GM18499 (cell line): Measurements from ENCODE around the gene PCP4.

ENCODE experiments used
- ATAC-seq: cut with Tn5 transposase; IDR thresholded peaks from one replicate; pipeline ENCODE4 v1.9.1; 2021; ENCODE audit warnings: moderate number of reproducible peaks; ENCODE audit not compliant: insufficient read depth, unreplicated experiment

Gene PCP4

DNA sequence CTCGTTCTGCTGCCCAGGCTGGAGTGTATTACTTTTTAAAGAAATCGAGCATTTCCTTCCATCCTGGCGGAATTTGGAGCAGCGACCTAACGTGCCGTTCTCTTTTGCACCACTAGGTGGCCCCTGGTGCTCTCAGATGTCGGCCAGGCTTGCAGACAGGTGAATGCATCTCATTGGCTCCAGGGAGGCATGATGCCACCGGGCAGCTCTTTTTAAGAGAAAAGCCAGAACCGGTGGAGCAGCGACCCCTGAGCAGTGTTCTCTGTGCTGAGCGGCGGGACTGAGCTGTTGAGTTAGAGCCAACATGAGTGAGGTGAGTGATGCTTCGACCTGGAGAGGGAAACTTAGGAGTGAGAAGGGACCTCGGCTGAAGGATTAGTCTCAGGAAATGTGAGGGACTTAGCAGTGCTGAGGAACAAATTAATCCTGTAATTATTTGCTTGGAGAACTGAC is at the start of gene PCP4:
Gene PCP4, plus strand, starts transcription at position 241 of the 453 bp plus-strand sequence. Its CDS starts 64 bp downstream, at position 305.
- ATAC-seq = no peak

DNA sequence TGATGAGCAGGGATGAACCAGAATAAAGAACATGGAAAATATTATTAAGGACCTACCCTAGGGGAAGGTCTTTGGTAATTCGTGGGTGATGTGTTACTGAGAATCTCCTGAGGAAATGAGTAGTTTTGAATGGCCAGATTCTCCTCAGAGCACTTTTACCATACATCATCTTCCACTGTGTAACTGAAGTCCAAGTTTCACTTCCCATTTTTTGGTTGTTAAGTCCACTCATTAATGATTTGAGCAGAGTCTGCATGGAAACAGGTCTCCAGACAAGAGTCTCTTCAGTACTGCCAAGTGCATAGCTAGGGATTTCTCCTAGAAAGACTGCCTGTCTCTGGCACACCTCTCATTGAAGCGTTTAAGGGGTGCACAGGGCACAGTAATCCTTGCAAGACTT is 48.7 kb upstream of the PCP4 start:
- no peak for ATAC-seq

DNA sequence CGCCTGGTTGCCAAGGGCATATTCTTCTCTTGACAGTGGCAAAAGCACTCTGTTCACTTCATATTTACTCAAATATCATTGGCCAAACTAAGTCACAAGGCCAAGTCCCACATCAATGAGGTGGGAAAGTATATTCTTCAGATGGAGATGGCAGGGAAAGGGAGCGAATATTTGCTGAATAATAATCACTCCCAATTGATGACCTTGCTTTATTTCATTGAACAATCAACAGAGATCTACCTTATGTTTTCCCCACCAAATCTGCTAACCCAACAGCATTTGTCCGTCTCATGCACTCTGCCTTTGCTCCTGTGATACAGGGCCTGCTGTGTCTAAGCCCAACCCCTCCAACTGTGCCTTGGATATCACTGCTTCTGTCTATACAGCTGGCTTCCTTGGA is 45.2 kb upstream of the PCP4 start:
- ATAC-seq = no peak

DNA sequence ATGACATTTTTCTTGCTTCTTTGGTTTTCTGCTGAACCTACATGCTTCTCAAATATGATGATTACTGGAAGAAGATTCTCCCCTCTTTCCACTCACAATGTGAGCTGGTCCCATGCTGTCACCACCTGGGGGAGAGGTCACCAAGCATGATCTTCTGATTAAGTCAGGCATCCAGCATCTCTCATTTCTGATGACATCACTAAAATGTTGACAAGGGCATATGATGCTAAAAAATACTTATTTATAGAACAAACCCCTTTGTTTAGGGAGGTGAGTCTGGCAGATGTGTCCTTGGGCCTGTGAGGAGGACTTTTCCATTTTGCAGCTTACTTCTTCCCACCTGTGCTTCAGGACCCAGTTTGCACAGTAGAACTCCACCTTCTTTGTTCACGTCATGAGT is 42.0 kb upstream of the PCP4 start:
- no peak for ATAC-seq

DNA sequence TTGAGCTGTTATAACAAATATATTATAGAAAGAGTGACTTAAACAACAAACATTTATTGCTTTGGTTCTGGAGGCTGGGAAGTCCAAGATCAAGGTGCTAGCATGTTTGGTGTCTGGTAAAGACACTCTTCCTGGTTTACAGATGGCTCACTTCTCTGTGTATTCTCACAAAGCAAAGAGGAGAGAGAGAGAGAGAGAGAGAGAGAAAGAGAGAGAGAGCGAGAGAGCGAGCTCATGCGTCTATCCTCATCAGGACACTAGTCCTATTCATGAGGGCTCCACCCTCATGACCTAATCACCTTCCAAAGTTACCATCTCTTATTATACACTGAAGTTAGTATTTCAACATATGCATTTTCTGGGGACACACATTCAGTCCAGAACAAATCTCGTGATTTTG is 32.7 kb upstream of the PCP4 start:
- ATAC-seq = no peak

DNA sequence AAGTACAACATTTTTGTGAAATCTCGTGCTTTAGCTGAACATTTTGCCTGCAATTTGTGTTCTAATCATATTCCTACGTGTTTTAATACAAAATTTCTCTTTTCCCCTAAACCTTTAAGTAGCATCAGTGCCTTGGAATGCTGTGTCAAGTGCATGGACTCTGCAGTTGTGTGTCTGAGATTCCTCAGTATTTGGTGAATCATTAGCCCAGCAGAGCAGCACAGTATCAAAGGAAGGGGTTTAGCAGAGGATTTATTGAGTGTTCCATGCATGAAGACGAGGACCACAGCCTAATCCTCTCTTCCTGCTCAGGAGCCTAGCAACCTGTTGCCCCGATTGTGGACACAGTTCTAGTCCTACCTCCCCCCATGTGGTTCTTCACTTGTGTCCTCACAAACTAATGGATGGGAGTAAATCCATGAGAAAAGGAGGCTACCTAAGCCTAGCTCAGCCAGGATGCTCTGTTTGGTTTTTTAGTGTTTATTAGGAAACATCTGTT is 29.3 kb upstream of the PCP4 start:
- no peak for ATAC-seq

DNA sequence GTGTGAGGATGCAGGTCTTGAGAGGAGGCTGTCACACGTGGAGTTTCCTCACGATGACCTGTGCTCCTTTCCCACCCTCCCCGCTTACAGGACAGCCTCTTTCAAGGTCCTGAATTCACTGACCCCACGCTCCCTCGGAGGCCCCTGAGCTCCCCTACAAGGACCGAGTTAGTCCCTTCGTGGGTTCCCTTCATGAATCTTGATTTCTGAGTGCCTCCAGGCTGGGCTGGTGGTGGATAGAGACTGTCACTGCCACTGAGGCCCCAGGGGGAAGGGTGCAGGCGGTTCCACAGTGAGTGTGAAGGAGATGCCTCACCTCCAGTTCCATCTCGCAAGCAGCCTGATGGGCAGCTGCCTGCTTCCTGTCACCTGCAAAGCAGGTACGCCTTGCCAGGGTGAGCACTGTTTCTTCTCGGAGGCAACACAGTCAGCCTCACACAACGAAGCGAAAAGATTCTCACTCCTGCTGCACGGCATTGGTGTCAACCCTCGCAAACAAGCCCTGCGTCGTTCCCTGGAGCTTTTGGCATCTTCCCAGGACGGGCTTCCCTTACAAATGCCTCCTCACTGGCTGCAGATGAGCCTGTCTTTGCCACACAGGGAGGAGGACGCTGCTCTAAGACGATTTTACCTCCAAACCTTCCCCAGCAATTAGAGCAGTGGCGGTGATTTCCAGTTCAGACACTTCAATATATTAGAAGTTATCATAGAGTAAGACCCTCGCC is 26.7 kb upstream of the PCP4 start:
- no peak for ATAC-seq

DNA sequence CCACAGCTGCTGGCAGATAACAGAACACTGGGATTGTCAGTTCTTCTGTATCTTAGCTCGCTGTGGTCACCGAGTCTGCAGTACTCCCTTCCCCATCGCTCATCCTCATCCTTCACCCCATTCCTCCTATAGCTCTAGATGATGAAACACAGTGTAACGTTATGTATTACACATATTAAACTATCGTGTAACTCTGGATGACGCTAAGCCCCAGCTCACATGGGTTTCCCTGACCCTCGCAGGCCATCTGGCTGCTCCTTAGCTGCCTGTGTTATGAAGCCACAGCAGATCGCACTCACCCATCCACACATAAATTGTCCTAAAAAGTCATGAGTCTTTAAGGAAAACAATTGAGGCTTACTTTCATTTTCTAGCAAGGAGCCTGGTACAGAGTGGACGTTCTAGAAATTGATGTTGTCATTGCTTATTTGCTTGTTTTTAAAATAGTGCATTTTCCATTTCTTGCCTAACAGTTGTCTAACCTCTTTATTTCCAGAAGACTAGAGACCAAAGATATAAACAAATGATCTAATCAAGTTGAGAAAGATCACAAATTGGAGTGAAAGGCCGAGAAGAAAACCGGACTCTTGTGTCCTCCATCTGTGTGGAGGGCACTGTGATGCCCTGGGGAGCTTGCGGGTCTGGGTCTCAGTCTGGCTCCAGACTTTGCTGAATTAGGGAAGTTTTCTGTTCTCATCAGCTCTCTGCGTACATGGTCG is 24.3 kb upstream of the PCP4 start:
- ATAC-seq = no peak

DNA sequence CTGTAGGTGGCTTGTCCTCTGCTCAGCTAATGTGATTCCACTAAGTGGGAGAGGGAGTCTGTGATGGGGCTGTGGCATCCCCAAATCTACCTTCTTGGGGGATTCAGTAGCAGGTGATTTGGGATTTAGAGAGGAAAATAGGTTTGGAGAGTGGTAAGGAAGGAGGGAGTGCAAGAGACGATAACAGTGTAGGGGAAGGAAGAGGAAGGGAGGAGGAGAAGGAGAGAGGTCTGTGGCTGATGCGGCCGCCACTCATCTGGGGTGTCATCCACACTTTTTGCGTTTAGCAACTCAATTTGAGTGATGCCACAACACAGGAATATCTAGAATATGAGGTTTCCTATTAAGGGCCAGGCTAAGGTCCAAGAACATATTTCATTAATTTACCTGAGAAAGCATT is 23.8 kb upstream of the PCP4 start:
- ATAC-seq = no peak

DNA sequence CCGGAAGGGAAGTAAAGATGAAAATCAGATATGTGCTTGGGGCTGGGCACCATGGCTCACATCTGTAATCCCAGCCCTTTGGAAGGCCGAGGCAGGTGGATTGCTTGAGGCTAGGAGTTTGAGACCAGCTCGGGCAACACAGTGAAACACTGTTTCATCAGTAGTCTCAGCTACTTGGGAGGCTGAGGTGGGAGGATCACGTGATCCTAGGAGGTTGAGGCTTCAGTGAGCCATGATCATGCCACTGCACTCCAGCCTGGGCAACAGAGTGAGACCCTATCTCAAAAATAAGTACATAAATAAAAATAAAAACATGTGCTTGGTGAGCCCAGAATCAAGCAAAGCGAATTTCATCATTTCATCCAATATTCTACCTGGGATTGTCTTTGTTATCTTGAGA is 23.3 kb upstream of the PCP4 start:
- ATAC-seq = no peak

DNA sequence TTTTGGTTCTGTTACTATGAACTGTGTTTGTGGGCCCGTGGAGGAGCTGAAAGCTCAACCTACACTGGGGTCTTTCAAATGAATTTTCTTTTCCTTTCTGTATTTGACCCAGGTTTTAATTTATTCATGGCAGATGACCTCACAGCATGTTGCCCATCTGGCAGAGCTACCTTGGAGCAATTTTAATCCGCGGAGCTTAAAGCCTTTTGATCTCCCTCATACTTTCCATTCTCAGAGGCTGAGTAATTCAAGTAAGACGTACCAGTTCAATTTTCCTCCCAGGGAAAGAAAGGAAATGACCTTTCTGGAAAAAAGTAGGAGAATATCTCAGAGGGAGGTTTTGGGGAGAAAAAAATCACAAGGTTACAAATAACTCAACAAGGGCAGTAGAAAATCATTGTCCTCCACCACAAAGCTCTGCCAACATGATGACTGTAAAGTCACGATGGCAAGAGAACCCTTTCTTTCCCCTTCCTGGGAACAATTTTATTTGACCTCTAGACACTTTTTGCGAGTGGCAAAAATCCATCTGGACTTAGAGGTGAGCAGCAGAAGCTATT is 21.6 kb upstream of the PCP4 start:
- ATAC-seq = no peak

DNA sequence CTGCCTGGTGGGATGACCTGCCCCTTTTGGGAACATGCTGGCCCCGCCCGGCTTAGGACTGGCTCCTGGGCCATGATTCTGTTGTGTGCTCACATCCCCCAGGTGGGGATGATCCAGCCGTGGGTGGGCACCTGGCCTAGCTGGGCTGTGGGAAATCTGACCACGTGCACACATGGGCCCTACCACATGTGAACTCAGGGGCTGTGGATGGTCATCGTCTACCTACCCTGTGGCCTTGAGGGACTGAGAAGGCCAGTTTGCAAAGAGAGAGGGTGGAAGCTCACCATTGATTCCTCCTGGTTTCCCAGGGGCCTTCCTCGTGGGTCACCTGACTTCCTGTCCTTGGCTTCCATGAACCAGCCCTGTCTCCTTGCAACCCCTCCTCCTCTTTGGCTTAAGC is 19.4 kb upstream of the PCP4 start:
- no peak for ATAC-seq

DNA sequence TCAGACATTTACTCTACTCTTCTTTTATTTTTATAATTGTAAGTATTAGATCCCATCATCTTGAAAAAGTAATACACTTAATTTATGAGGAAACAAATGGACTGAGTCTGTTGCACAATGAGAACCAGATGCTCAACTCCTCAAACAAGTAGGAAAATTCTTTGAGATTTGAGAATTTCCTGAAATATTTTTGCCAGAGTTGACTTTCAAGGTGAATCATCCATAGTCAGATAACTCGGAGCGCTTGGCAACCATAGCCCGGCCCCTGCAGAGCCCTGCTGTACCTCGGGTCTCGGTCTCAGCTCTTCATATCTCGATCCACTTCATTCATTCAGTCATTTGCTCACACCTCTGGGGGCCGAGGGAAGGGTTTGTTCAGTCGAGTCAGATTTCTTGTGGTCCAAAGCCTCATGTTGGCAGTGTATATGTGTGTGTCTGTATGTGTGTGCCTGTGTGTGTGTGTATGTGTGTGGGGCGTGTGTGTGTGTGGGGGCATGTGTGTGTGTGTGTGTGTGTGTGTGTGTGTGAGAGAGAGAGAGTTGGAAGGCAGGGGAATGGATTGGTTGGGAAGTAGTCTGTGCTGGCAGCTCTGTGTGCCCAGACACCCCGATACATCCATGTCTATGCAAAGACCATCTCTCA is 18.1 kb upstream of the PCP4 start:
- no peak for ATAC-seq

DNA sequence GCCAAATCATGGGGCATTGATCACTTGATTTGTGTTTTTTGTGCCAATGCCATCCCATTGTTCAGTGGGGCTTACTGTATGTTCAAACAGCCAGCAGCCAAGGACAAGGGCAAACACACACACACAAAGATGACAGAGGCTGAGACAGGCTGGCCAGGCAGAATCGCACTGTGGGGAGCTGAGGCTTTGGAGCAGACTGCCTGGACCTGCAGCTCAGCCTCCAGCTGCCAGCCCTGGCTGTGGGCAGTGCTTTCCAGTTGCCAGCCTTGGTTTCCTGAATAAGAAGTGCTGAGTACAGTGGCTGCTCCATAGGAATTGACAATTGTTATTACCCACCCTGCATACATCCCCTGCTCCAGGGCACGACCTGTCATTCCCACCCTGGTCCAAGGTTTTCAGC is 16.9 kb upstream of the PCP4 start:
- no peak for ATAC-seq

DNA sequence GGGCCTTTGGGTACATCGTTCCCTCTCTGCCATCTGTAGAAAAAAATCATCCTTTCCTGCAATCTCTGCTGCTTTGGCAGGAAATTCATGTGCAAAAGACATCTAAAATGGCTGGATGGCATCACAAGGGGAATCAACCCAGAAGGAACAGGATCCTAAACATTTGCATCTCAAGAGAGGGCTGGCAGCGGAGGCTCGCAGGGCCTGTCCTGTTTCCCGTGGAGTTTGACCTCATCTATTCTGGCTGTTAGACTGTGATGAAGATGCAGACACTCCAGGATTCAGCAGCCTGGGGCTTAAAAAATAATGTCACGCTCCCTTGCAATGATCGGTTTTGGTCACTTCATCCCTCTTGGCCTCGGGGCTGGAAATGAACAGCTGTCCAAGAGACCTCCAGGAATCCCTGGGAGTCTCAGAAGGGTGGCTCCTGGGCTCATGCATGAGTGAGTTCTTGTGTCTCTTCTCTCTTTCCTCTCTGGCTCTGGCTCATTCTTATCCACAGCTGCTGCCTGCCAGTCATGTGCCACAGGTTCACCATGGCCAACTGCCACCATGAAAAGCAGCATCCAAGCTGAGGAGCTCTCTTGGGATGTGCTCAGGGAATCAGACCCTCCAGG is 16.1 kb upstream of the PCP4 start:
- ATAC-seq = no peak

DNA sequence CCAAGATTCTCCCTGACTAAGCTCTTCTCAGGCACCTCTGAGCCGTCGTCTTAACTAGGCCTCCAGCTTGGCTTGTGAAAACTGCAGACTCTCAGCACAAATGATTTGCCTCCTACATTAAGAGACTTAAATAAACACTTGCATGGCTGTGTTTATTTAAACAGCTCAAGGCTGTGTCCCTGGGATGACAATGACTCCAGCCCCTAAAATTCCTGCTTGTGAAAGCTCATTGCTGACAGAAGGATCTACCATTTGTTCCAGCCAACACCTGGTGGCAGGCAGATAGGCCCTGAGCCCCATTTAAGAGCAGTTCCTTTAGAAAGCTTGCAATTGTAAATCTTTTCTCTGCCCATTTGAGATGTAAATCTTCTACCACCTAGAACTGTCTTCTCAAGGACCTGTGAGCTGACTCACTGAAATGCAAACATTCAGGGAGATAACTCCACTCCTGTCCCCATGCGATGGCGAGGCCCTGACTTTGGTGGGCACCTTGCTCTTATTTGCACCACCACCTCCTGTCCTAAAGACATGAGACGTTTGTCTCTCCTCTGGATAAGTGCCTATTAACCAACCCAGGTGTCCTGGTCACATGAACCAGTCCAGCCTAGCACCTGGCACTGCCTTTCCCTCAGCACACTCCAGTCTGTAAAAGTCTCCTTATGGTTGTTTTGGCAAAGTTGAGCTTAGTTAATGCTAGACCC is 15.1 kb upstream of the PCP4 start:
- ATAC-seq = no peak

DNA sequence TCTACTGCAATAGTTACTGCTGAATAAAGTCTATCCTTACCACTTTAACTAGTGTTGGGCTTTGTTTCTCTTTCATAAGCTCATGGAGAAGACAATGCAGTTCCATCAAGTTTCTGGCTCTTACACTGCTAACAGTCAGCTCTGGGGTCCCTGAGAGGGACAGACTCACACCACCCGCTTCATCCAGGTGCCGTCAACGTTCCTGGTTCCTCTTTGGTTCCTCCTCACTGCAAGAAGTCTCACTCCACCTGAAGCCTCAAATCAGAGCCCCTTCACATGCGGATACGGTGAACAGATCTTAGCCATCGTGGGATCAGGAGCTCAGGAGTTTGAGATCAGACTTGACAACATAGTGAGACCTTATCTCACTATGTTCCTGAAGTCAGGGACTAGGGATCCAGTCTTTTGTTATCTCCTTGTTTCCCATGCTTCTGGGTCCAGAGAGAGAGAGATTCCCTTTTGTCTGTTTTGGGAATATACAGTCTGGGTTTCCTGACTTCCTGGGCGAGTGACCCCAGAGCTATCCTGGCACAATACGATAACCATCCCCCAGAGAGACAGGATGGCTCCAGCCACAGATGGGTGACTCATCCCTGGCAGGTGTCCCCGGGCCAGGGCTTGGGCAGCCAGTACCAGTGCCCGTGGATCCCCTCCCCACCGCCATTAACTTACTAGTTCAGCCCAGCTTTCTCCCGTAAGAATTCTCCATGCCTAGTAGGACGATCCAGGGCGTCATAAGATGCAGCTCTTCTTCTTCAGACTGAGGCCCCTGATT is 14.3 kb upstream of the PCP4 start:
- no peak for ATAC-seq

DNA sequence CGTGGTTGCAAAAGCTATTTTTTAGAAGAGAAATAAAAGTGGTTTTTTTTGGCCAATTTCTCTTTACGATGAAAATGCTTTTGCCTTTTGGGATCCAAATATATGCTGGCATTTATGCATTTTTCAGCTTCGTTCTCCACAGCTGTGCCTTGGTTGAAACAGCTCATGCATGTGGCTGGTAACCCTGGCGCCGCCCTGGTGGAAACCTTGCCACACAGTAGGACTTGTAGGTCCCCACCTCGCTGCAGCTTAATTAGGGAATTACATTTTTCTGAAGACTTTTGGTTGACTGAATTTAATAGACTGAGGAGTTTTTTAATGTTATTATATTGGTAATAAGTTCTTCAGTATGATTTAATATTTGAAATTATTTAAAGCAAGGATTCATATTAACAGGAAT is 12.7 kb upstream of the PCP4 start:
- ATAC-seq = no peak

DNA sequence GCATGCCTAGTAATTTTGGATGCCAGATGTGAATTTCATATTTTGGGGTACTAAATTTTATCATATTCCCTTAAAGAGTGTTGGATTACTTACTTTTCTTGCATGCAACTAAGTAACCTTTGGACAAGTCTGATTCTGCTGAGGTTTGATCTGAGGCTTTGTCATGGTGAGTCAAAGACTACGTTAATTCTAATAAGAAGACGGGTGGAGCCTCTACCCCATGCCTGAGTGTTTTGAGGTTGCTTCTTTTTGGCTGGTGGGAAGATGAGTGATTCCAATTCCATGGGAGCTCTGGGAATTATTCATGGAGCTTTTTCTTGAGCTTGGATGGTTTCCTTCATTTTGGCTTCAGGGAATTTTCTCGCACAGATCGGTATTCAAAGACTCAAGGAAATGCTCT is 11.6 kb upstream of the PCP4 start:
- no peak for ATAC-seq
